GM19238 (cell line): ENCODE data around the gene CHCHD3.

ENCODE experiments used
- DNase-seq: peaks from one replicate; pipeline ENCODE4 v3.0.0; 2011; ENCODE audit warnings: low spot score; ENCODE audit not compliant: insufficient read length

CHCHD3 gene

DNA sequence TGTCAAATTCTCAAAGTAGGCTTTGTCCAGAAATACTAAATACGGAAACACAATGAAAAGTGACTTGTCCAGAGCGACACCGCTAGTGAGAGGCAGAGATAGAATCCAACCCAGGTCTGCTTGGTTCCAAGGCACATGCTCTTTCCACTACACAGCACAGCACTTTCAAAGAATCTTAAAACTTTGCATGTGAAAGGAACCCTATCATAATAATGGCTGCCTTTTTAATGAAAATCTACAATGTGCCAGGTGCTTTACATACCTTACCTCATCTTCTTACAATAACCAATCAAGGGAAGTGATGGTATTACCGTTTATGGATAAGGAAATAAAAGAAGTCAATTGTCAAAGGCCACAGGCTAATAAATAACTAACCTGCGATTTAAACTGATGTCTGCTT, 2.6 kb downstream of the CHCHD3 start:
- DNase-seq, result no peak

DNA sequence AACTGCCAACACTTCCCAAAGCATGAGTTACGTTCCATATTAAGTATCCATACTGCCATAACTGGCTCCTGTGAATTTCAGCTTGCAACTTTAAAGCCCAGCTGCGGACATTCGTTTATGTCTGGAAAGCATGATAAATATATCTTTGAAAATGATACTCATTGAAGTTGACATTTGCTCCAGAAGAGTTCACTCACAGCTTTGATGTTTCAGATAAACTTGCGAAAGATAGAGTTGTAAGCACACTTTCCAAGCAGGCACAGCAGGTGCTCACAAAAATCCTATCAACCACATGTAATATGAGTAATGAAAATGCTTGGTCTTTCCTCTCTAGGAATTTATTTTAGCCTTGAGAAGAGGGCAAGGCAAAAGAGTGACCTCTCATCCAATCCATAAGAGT, 4.5 kb downstream of the CHCHD3 start:
- DNase-seq, result no peak

DNA sequence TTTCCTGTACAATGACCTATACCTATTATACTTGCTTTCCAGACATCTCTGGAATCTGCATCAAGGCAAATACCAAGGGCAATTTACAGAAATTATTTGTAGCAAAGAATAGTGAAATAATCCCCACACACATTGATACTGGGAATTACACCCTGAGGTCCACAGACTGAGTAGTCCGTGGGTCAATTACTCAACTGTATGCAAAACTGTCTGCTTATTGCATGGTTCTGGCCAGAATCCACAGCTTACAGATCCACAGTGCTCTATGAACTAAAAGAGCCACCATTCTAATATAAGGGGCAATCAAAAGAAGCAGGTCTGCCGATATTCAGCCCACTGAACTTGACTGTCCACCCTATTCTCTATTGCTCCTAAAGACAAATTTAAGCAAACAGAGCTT, 5.7 kb downstream of the CHCHD3 start:
- DNase-seq, result no peak

DNA sequence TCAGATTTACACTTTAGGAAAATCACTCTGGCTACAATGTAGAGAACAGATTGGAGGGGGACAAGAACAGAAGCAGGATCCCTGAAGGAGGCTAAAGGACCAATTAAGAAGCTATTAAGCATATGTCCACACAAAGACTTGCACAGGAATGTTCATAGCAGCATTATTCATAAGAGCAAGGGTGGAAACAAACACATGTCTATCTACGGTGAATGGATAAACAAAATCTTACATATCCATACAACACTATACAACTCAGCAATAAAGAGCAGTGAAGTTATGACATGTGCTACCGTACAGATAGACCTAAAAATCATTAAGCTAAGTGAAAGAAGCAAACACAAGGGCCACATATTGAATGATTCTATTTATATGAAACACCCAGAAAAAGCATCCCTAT, 10.4 kb downstream of the CHCHD3 start:
- DNase-seq, result no peak

DNA sequence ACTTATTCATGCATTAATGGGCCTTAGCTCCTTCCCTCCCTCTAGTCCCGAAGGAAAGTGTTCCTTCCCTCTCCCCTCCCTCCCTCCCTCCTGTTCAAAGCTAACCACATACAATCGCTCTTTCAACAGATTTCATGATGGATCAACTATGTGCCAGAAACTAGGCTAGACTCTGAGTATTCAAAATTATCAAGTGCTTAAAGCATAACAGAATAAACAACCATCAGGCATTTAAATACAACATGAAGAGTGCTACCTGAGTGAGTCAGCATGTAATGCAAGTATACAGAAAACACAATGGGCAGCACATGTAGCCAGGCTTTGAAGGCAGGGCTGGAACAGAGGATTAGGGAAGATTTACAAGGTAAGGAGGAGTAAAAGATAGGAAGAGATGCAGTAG, 11.3 kb downstream of the CHCHD3 start:
- DNase-seq, result no peak

DNA sequence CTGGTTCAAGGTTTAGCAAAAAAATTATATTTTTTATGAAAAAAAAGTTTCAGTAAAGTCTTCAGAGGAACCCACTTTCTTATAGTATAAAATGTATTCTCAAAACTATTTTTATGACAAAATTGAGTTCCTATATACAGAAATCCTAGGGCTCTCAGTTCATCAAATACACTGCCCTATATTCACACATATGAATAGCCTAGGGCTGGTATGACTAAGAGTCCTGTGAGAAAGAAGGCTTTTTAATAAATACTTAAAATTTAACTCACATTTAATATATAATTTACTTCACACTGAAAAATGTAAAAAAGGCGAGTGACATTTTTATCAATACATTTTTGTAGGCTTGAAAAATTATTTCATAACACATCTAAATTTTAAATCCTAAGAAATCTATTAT, 16.6 kb downstream of the CHCHD3 start:
- no peak for DNase-seq

DNA sequence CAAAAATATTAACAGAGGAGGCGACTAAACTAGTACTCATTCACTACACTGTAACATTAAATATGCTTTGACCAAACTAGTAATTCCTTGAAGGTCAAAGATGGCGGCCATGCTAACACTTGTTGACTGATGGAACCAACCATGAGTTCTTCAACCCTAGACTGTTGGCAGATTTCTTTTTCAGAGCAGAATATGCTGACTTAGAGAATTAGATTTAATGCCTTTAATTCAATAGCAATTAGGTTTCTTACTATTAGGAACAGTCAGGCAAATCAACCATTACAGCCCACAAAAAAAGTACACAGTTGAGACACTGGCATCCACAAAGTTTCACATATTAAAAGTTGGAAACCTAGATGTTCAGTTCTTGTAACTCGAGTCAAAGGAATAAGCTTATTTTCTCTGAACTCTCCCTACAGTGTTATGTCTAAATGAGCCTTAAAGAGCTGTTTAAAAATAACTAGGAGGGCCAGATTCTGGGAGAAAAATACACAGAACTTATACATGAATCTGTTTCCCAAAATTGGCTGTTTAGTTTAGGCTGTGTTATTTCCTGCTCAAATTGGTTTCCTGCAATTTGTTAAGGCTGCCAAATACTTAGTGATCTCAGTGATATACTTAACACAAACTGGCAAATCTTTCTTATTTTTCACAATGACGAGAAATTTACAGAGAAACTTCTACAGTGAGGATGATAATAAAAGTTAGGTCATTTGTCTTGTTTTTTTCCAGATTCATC, 17.6 kb downstream of the CHCHD3 start:
- DNase-seq, result no peak

DNA sequence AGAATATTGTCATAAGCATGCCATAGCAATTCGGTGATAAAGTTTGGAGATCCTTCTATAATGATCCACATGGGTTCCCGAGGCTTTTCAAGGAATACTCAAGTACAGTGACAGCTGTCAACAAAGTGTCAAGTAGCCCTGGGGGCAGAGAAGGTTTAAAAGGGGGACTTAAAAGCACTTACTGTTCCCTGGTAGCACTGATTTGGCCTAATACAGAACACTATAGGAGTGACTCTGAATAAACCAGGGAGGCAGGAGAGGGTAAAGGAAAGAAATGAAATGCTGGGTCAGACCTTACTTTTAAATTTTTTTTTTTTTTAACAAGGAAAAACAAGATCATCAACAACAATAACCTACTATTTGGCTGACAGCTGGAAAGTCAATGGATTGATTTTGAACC, 20.1 kb downstream of the CHCHD3 start:
- no peak for DNase-seq

DNA sequence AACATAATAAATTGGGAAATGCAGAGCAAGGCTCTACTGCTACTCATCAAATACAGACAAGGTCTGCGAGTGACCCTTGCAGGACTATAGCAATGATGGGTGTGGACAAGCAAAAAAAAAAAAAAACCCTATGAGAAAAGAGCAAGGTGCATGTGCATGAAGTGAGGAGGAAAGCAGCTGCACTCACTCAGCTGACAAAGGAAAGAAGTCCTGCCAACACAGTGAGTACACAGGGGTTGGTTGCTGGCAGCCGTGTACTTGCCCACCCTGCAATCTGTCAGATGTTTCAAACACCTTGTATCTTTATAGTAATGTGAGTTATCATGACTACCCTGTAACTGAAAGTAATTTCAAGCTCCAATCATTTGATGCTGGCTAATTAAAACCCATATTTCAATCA, 20.5 kb downstream of the CHCHD3 start:
- no peak for DNase-seq

DNA sequence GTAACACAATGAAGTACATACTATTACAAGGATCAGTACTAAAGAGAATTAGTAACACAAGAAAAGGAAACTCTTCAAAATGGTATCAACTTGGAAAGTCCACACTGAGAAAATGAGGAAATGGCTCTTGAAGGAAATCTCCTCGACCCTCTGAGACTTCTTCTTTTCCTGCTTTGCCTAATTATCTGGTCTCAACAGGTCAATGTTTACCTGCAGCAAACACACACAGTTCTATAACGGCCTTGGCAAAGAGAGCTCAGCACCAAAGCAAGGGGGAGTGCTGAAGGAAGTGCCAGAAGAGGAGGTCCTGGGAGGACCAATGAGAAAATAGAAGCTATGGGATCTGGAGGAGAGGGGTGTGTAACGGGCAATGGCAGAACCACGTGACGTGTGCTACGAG, 21.9 kb downstream of the CHCHD3 start:
- no peak for DNase-seq

DNA sequence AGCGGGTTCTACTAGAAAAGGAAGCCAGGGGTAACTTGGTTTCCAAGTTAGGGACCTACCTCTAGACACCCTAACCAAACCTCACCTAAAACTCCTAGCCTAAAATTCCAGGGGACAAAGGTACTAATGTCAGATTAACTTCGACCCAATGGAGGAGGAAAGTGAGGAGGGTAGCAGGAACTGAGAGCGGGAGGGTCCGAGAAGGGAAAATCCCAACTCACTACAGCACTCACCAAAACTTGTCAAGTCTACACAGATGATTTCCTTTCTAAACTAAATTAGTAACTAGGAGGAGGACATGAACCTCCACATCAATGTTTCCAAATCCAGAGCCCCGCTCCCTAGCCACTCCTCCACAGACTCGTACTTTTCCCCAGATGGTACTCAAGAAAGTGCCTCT, 22.6 kb downstream of the CHCHD3 start:
- DNase-seq, result no peak

DNA sequence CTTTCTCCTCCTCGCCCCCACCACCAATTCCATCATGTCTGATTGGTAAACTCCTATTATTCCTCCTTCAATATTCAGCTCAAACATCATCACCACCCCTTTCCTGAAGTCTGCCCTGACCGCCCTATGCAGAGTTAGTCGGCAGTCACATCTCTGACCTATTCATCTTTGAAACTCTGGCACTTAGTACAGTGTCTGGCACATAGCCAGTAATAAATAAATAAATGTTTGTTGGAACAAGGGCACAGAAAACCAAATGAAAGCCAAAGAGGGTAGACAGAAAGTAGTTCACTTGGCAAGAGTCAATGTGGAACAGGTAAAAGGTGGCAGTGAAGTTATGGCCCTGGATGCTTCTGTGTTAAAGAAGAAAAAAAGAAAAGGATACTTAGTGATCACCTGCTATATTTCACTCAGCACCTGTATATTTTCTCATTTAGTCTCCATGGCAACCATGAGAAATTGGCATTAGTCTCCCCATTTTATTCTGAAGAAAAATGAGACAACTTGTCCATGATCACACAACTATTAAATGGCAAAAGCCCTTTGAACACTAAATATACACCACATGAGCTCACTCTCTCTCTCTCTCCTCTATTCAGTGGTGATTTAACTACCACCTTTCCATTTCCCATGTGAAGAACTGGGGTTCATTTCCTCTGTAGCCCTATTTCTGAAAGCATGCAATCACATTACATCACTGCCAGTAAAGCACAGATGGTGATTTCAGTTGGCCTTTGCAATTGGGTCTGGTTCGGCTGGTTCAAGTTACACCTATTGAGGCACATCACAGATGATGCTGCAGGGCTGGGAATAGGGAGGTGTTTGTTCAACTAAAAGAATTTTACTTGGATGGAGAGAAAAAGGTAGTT, 25.3 kb downstream of the CHCHD3 start:
- DNase-seq, result no peak

DNA sequence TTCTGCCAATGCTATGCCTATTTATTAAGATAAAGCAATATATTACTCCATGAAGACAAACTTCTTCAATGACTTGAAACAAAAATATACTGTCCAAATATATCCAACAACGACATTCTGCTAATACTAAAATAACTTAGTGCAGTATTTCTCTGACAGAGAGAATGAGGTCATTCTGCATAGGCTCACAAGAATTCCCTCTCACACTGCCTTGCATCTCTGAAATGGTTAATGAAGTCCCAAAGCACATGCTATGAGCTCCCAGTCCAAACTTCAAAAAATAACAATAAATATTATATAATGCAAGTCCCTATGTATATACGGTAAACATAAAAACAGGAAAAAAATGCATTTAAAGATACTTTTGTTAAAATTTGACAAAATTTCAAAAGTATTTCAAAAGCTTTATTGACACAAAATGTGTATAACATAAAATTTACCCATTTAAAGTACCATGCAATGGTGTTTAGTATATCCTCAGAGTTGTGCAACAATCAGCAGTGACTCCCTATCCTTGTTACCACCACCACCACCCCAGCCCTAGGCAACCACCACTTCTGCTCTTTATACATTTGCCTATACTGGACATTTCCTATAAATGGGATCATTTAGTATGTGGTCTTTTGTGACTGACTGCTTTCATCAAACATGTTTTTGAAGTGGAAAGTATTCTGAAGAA, 27.6 kb downstream of the CHCHD3 start:
- DNase-seq, result no peak

DNA sequence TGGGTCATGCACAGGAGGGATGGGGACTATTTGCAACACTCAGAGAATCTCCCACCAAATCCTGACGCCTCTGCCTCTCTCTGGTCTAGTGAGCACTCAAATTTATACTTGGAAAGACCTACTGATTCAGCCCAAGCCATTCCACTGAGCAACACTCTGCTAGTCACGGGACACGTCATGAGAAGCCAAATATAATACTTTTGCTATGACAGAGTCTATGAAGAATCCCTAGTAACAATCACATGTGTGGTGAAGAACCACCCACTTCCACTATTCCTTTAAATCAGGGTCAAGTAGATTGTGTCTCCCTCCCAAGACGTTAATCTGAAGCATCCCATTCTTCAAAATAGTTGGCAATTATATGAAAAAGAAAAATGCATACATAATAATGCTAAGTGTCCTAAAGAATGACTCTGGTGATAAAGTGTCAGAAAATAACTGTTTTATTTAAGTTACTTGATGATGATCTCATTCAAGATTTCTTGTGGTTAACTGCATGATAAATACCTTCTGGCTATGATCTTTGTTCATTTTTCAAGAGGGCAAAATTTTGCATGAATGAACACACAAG, 28.5 kb downstream of the CHCHD3 start:
- DNase-seq, result no peak

DNA sequence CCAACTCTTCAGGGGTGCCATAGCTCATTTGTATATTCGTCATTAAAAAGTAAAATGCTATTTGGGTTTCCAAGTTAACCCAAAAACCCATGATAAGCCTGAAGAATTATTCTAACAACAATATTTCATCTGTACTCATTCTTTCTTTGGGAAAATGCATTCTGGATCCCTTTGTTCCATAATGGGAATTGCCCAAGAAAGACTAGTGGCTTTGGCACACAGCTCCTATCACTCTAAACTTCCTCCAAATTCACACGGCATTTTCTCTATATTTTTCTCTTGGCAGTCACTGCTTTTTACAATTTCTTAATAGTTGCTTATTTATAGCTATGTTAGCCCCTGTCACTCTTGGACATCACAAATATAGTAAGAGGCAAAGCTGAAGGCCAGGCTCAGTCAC, 29.1 kb downstream of the CHCHD3 start:
- DNase-seq, result no peak

DNA sequence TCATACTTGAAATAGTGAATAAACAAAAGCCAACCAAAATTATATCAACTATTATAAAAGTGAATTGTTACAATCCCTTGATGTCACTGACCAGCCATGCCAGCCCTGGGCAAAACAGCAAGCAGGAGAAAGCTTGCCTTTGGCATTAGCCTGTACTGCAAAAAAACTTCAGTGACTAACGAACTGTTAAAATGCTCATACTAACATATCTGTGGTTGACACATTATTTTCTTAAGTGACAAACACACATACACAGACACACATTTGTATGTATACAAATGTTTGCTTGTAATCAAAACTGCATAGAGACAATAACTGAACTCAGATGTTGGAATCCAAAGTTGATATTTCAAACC, 29.5 kb downstream of the CHCHD3 start:
- DNase-seq, result no peak

DNA sequence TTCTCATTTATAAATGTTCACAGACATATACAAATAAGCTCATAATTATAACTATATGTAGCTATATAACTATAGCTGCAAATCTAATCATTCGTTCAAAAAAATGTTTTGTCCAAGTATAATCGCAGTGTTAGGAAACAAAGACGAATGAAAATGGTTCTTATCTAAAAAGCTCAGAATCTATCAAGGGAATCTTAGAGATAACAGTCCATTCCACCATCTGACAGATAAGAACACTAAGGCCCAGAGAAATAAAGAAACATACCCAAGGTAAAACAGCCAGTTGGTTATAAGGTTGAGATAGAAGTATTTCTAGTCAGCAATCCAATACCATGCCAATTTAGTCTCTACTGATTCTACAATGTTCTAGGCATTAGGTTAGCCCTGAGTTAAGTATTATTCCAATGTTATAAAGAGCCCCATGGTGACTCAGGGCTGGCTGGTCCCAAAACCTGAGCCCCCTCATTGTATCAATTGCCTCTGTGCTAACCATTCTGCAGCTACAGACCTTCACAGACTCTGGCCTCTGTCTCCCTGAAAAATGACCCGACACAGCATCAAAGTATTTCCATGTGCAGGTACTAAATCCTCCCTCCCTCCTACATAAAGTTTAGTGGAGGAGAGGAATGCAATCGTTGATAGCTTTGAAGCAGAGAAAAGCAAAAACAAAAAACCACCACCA, 30.0 kb downstream of the CHCHD3 start:
- no peak for DNase-seq

DNA sequence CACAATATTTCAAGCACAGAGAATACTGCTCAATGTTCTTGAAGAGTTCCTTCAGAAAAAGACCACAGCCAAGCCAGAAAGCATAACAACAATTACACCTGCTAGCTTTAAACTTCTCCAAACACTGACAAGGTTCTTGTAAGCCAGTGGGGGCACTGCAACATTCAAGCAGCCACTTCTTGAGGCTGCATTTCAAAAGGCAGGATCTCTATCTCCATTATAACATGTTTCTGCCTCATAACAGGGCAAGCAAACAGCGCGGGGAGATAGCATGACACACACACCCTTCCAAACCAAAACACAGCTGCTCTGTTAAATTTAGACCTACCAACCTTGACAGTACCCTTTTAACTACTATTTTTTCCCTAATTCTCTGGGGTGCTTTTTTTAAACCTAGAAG, 30.8 kb downstream of the CHCHD3 start:
- DNase-seq, result no peak

DNA sequence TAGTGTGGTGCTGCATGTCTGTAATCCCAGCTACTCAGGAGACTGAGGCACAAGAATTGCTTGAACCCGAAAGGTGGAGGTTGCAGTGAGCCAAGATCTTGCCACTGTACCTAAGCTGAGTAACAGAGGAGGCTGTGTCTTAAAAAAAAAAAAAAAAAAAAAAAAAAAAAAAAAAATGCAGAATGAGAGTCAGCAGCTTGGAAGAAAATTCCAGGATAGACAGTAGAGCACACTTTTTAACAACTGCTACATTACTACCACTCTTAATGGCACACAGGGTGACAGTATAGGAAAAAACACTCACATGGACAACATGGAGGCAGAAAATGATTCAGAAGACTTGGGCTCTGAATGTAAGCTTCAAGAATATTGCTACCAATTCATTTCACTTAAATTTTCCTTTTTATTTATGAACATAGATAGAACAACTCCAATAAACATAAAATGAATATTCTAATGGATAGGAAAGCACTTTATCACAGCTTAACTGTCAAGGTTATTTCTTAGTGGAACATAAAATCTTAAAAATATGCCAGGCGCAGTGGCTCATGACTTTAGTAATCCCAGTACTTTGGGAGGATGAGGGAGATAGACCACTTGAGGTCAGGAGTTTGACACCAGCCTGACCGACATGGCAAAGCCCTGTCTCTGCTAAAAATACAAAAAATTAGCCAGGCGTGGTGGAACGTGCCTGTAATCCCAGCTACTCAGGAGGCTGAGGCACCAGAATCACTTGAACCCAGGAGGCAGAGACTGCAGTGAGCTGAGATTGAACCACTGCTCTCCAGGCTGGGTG, 31.5 kb downstream of the CHCHD3 start:
- no peak for DNase-seq

DNA sequence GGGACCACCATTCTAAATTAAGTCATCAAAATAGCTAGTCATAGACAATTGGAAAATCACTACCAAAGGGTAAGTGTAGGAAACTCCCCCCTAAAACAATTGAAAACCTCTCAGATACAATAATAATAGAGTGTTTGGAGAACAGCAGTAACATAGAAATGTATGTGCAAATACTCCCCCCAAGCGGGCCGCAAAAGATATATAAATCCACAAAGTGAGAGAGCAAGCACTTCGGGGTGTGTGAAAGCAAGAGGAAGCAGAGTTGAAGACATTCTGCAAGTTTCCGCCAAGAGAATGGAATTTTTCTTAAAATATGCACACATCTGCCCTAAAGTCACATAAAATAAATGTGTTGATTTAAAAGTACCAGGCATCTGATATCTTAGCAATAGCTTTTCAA, 33.3 kb downstream of the CHCHD3 start:
- DNase-seq, result no peak

DNA sequence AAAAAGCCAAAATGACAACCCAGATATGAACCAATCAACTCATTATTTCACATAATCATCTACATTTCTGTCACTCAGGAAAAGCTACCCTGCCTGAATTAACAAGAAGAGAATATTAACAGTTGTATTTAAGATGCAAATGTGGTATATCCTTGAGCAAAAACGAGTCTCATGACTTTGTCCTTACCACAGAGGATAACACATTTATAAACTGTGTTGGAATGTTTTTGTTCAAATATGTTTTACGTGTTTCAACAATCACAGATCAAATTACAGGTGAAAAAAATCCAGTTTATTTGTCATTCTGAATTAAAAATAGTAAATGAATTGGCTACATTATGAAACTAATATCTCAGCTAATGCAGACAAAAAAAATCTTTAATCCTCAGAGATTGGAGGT, 34.6 kb downstream of the CHCHD3 start:
- no peak for DNase-seq
